ENCODE data around the gene ZNF689. TPM values are rescaled to one million over a fixed set of nuclear protein-coding genes. Genes with fewer than 3 reads are reported as not detected.
"Not testable (repeated sequence)": the region's sequence is repeated elsewhere in the genome, so short reads cannot be mapped to it uniquely, and the experiment has no call there.

The ZNF689 gene
- total RNA-seq, 4 donors from 2014 or later = 7.8 to 11.7 (median 10.0) TPM

DNA sequence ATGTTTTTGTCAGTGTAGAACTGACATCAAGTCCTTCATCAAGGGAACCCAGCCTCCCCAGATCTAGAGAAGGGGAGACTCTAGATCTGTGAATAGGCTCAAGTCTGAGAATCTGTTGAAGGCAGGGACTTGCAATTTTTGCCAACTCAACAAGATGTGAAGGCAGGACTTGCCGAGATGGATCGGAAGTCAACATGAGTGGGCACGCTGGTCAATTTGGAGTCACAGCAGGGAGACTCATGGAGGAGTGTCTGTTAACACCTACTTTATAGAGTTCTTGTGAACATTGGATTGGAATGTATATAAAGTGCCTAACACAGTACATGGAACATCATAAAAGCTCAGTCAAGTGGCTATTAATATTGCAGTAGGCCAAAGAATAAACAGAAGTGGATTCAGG lies 10.0 kb downstream of the ZNF689 start:
- H3K4me3 ChIP-seq = no peak overlapping the region
- H3K4me1 ChIP-seq = peaks cover 0 to 4% (median 1%) of the 10 kb centered on the region in 4 donors
- no peak overlapping the region for H3K27ac ChIP-seq
- peaks cover 0 to 34% (median 13%) of the 10 kb centered on the region in 3 donors for H3K36me3 ChIP-seq
- H3K27me3 ChIP-seq = no peaks in the 10 kb centered on the region
- TF ChIP-seq, protein P1, sequence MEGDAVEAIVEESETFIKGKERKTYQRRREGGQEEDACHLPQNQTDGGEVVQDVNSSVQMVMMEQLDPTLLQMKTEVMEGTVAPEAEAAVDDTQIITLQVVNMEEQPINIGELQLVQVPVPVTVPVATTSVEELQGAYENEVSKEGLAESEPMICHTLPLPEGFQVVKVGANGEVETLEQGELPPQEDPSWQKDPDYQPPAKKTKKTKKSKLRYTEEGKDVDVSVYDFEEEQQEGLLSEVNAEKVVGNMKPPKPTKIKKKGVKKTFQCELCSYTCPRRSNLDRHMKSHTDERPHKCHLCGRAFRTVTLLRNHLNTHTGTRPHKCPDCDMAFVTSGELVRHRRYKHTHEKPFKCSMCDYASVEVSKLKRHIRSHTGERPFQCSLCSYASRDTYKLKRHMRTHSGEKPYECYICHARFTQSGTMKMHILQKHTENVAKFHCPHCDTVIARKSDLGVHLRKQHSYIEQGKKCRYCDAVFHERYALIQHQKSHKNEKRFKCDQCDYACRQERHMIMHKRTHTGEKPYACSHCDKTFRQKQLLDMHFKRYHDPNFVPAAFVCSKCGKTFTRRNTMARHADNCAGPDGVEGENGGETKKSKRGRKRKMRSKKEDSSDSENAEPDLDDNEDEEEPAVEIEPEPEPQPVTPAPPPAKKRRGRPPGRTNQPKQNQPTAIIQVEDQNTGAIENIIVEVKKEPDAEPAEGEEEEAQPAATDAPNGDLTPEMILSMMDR (IDR thresholded peaks at IDR 0.05) = no peak
- no peaks in the 10 kb centered on the region for H3K9me3 ChIP-seq
- no peak for DNase-seq (ENCODE audit: low spot score in 2 of 2)
- WGBS, 2 donors = 91 to 92% methylated on average over 3 of the region's 3 CpGs

DNA sequence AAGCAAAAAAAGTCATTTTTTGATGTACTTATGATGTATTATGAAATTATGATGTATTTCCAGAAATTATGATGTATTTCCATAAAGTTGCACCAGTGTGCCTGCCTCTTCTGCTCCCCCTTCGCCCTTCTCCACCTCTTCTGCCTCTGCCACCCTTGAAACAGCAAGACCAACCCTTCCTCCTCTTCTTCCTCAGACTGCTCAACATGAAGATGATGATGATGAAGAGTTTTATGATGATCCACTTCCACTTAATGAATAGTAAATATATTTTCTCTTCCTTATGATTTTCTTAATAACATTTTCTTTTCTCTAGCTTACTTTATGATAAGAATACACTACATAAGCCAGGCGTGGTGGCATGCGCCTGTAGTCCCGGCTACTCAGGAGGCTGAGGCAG lies 17.3 kb downstream of the ZNF689 start:
- no peak overlapping the region for H3K4me3 ChIP-seq
- DNase-seq (ENCODE audit: low spot score in 2 of 2) = no peak
- peaks cover 0 to 2% (median 0%) of the 10 kb centered on the region in 4 donors for H3K4me1 ChIP-seq
- H3K27ac ChIP-seq = no peak overlapping the region
- no peaks in the 10 kb centered on the region for H3K36me3 ChIP-seq
- H3K27me3 ChIP-seq = no peaks in the 10 kb centered on the region
- WGBS, 2 donors = 94 to 96% methylated on average over 4 of the region's 4 CpGs
- TF ChIP-seq POLR2A (IDR thresholded peaks at IDR 0.05) = no peak
- TF ChIP-seq, protein P1 (IDR thresholded peaks at IDR 0.05) = no peak
- no peak for TF ChIP-seq EP300 (IDR thresholded peaks at IDR 0.05)
- no peaks in the 10 kb centered on the region for H3K9me3 ChIP-seq

DNA sequence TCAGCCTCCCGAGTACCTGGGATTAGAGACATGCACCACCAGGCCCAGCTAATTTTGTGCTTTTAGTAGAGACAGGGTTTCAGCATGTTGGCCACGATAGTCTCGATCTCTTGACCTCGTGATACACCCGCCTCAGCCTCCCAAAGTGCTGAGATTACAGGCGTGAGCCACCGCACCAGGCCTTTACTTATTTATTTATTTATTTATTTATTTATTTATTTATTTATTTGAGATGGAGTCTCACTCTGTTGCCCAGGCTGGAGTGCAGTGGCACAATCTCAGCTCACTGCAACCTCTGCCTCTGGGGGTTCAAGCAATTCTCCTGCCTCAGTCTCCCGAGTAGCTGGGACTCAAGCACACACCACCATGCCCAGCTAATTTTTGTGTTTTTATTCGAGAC lies 19.3 kb downstream of the ZNF689 start:
- H3K36me3 ChIP-seq; H3K9me3 ChIP-seq; H3K4me3 ChIP-seq; H3K27me3 ChIP-seq; H3K4me1 ChIP-seq; H3K27ac ChIP-seq; DNase-seq (ENCODE audit: low spot score in 2 of 2): not testable (repeated sequence)
- 94 to 97% methylated on average over 9 of the region's 9 CpGs for WGBS, 2 donors

DNA sequence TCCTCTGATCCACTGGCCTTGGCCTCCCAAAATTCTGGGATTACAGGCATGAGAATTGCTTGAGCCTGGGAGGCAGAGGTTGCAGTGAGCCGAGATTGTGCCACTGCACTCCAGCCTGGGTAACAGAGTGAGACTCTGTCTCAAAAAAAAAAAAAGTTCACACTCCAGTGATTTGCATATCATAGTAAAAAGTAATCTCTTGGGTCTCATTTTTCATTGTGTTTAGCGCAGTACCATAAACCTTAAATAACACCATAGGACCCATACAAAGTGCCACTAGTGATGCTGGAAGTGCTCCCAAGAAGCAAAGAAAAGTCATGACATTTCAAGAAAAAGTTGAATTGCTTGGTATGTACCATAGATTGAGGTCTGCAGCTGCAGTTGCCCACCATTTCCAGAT lies 20.6 kb downstream of the ZNF689 start:
- H3K4me1 ChIP-seq = peaks cover 0 to 11% (median 7%) of the 10 kb centered on the region in 4 donors
- 90 to 93% methylated on average over 2 of the region's 2 CpGs for WGBS, 2 donors
- H3K27ac ChIP-seq; H3K9me3 ChIP-seq; H3K36me3 ChIP-seq; H3K27me3 ChIP-seq; DNase-seq (ENCODE audit: low spot score in 2 of 2); H3K4me3 ChIP-seq: not testable (repeated sequence)

GRCh38 chr16:30588651-30589050 lies 21.5 kb downstream of the ZNF689 start:
- H3K4me1 ChIP-seq = peaks cover 0 to 20% (median 11%) of the 10 kb centered on the region in 4 donors
- H3K27me3 ChIP-seq = no peaks in the 10 kb centered on the region
- 88 to 97% methylated on average over 2 of the region's 2 CpGs for WGBS, 2 donors
- DNase-seq (ENCODE audit: low spot score in 2 of 2) = no peak
- no peak for TF ChIP-seq EP300 (IDR thresholded peaks at IDR 0.05)
- TF ChIP-seq, protein P1 (IDR thresholded peaks at IDR 0.05) = no peak
- TF ChIP-seq POLR2A (IDR thresholded peaks at IDR 0.05) = no peak
- no peak overlapping the region for H3K27ac ChIP-seq
- no peak overlapping the region for H3K4me3 ChIP-seq
- H3K36me3 ChIP-seq = peaks cover 0 to 6% (median 0%) of the 10 kb centered on the region in 3 donors
- H3K9me3 ChIP-seq = no peaks in the 10 kb centered on the region

- H3K4me3 ChIP-seq = peak within 1 kb of the TSS; percentile 71 to 84 (median 77)
- H3K27me3 ChIP-seq = no peaks in the 10 kb centered on the region
- H3K27ac ChIP-seq = peak within 1 kb of the TSS; percentile 74 to 94 (median 92)
- peak; percentile 66 to 93 for TF ChIP-seq EP300 (IDR thresholded peaks at IDR 0.05)
- TF ChIP-seq, protein P1 (IDR thresholded peaks at IDR 0.05) = peak; percentile 11 to 70 (median 38)
- peak in 1 of 2 donors; percentile 16 for TF ChIP-seq POLR2A (IDR thresholded peaks at IDR 0.05)
- 0% methylated on average over 27 to 35 of the region's 50 CpGs for WGBS, 2 donors
- H3K4me1 ChIP-seq = peaks cover 0 to 30% (median 11%) of the 10 kb centered on the region in 4 donors
- peak; percentile 94 to 98 for DNase-seq (ENCODE audit: low spot score in 2 of 2)
- peaks cover 0 to 37% (median 6%) of the 10 kb centered on the region in 3 donors for H3K36me3 ChIP-seq
- no peaks in the 10 kb centered on the region for H3K9me3 ChIP-seq
Measured at GRCh38 chr16:30585400-30586191, 24.6 kb downstream of the ZNF689 start, which contains the start of gene ZNF785. Gene ZNF785, minus strand, starts transcription at chr16:30585697. Its CDS starts 86 bp downstream, at chr16:30585611.

Measured in tibial nerve (tissue), 4 donors.